Myocyte (in vitro differentiated cells): Measurements from ENCODE around the gene CAP2. TPM values are rescaled to one million over a fixed set of nuclear protein-coding genes. Genes with fewer than 3 reads are reported as not detected.

Experiments
- DNase-seq: peaks from one replicate; pipeline ENCODE4 v3.0.0-alpha.2; 2012; ENCODE audit warnings: low read depth
- total RNA-seq: library from RNA; depleted of rRNA; stranded (reverse); fragments of >200 nt; gene quantifications from 2 replicates; pipeline ENCODE4 v1.2.3, GENCODE V29; 2014

The CAP2 gene
- total RNA-seq, 1 donor from 2014 or later = 262 TPM

GRCh38 chr6:17472653-17473183 lies 79.3 kb downstream of the CAP2 start:
- DNase-seq = no peak

GRCh38 chr6:17473554-17473953 lies 80.2 kb downstream of the CAP2 start:
- DNase-seq = peak; percentile 77

- DNase-seq = no peak
These were observed 80.9 kb downstream of the CAP2 start for GRCh38 chr6:17474289-17474688.

GRCh38 chr6:17475606-17476244 lies 82.3 kb downstream of the CAP2 start:
- DNase-seq = no peak

GRCh38 chr6:17476511-17476910 lies 83.1 kb downstream of the CAP2 start:
- no peak for DNase-seq

GRCh38 chr6:17477356-17477755 lies 84.0 kb downstream of the CAP2 start:
- no peak for DNase-seq

GRCh38 chr6:17478223-17478907 lies 85.0 kb downstream of the CAP2 start:
- DNase-seq = no peak

- no peak for DNase-seq
These were observed 85.6 kb downstream of the CAP2 start for GRCh38 chr6:17478946-17479345.

- no peak for DNase-seq
These were observed 87.1 kb downstream of the CAP2 start for GRCh38 chr6:17480476-17480875.

GRCh38 chr6:17482711-17483110 lies 89.3 kb downstream of the CAP2 start:
- no peak for DNase-seq

GRCh38 chr6:17483391-17484016 lies 90.1 kb downstream of the CAP2 start:
- DNase-seq = peak; percentile 48

- peak; percentile 37 for DNase-seq
These were observed 90.9 kb downstream of the CAP2 start for GRCh38 chr6:17484201-17484849.

GRCh38 chr6:17485181-17485580 lies 91.8 kb downstream of the CAP2 start:
- no peak for DNase-seq

- no peak for DNase-seq
These were observed 92.6 kb downstream of the CAP2 start for GRCh38 chr6:17485946-17486345.

GRCh38 chr6:17486680-17487079 lies 93.3 kb downstream of the CAP2 start:
- no peak for DNase-seq

- peak; percentile 69 for DNase-seq
These were observed 97.3 kb downstream of the CAP2 start for GRCh38 chr6:17490724-17491123.

- DNase-seq = peak; percentile 92
These were observed 98.2 kb downstream of the CAP2 start for GRCh38 chr6:17491416-17492142.

- DNase-seq = peak; percentile 33
These were observed 99.0 kb downstream of the CAP2 start for GRCh38 chr6:17492350-17492749.

GRCh38 chr6:17493286-17493685 lies 99.9 kb downstream of the CAP2 start:
- DNase-seq = peak; percentile 81

GRCh38 chr6:17494177-17494576 lies 100.8 kb downstream of the CAP2 start:
- no peak for DNase-seq

- no peak for DNase-seq
These were observed 101.5 kb downstream of the CAP2 start for GRCh38 chr6:17494919-17495318.
